Stimulated activated CD8-positive, alpha-beta memory T cell treated with anti-CD3 and anti-CD28 coated beads, Interleukin-15, amount 100 ng/mL, for 48 hours (primary cell): Measurements from ENCODE around the gene SMIM44.
"Not testable (repeated sequence)": the region's sequence is repeated elsewhere in the genome, so short reads cannot be mapped to it uniquely, and the experiment has no call there.

ENCODE experiments used
- DNase-seq, 2 donors: peaks; one replicate each; pipeline ENCODE4 v3.0.0-alpha.2; 2020; ENCODE audit warnings: low read depth in 2 of 2

The SMIM44 gene

GRCh38 chr19:3457528-3458228 lies 25.6 kb downstream of the SMIM44 start:
- no peak for DNase-seq

- DNase-seq: no peak
Observed at GRCh38 chr19:3456925-3457527, 26.2 kb downstream of the SMIM44 start.

GRCh38 chr19:3455960-3456601 lies 27.2 kb downstream of the SMIM44 start:
- no peak for DNase-seq

- no peak for DNase-seq
Observed at GRCh38 chr19:3455393-3455955, 27.8 kb downstream of the SMIM44 start.

GRCh38 chr19:3454656-3455392 lies 28.4 kb downstream of the SMIM44 start:
- DNase-seq: no peak

- DNase-seq: no peak
Observed at GRCh38 chr19:3453840-3454239, 29.4 kb downstream of the SMIM44 start.

GRCh38 chr19:3452942-3453214 lies 30.4 kb downstream of the SMIM44 start:
- not testable (repeated sequence) for DNase-seq

- DNase-seq: no peak
Observed at GRCh38 chr19:3452171-3452941, 30.9 kb downstream of the SMIM44 start.

- no peak for DNase-seq
Observed at GRCh38 chr19:3451451-3451866, 31.8 kb downstream of the SMIM44 start.

- DNase-seq: no peak
Observed at GRCh38 chr19:3450796-3451411, 32.3 kb downstream of the SMIM44 start.

GRCh38 chr19:3448616-3449334 lies 34.5 kb downstream of the SMIM44 start:
- no peak for DNase-seq

GRCh38 chr19:3446657-3447056 lies 36.6 kb downstream of the SMIM44 start:
- not testable (repeated sequence) for DNase-seq

GRCh38 chr19:3444695-3445234 lies 38.5 kb downstream of the SMIM44 start:
- DNase-seq: no peak

GRCh38 chr19:3443840-3444694 lies 39.2 kb downstream of the SMIM44 start:
- DNase-seq: no peak

- no peak for DNase-seq
Observed at GRCh38 chr19:3442487-3443071, 40.7 kb downstream of the SMIM44 start.

- DNase-seq: no peak
Observed at GRCh38 chr19:3441986-3442329, 41.3 kb downstream of the SMIM44 start.

GRCh38 chr19:3441089-3441985 lies 41.9 kb downstream of the SMIM44 start:
- DNase-seq: no peak

- DNase-seq: peak; percentile 32 to 38
Observed at GRCh38 chr19:3440082-3440481, 43.2 kb downstream of the SMIM44 start.
